Gastrocnemius medialis (tissue), 4 donors: ENCODE results near the gene UTF1.

Source experiments
- POLR2A ChIP-seq, 2 donors: fragments of 450-650 bp; IDR thresholded peaks; one replicate each; pipeline ENCODE4 v1.6.1; 2017; ENCODE audit warnings: antibody characterized with exemption in 2 of 2, mild to moderate bottlenecking in 2 of 2, moderate library complexity in 2 of 2
- TF ChIP-seq, protein P1 (sequence below), 5 experiments: fragments of 450-650 bp in 3 of 5; fragments of 200-600 bp in 2 of 5; sonication (generic) in 2 of 5; IDR thresholded peaks in 4 of 5; conservative IDR thresholded peaks in 1 of 5; 1 replicate in 4 of 5; 2 replicates in 1 of 5; pipeline ENCODE4 v1.5.1; 2016 to 2019; ENCODE audit warnings: antibody characterized with exemption in 5 of 5, mild to moderate bottlenecking in 3 of 5, moderate library complexity in 3 of 5

- TF ChIP-seq POLR2A (IDR thresholded peaks at IDR 0.05) = no peak
- TF ChIP-seq, protein P1, sequence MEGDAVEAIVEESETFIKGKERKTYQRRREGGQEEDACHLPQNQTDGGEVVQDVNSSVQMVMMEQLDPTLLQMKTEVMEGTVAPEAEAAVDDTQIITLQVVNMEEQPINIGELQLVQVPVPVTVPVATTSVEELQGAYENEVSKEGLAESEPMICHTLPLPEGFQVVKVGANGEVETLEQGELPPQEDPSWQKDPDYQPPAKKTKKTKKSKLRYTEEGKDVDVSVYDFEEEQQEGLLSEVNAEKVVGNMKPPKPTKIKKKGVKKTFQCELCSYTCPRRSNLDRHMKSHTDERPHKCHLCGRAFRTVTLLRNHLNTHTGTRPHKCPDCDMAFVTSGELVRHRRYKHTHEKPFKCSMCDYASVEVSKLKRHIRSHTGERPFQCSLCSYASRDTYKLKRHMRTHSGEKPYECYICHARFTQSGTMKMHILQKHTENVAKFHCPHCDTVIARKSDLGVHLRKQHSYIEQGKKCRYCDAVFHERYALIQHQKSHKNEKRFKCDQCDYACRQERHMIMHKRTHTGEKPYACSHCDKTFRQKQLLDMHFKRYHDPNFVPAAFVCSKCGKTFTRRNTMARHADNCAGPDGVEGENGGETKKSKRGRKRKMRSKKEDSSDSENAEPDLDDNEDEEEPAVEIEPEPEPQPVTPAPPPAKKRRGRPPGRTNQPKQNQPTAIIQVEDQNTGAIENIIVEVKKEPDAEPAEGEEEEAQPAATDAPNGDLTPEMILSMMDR (IDR thresholded peaks at IDR 0.05 in 4 of 5, conservative IDR thresholded peaks at IDR 0.05 in 1 of 5) = no peak
Observed at GRCh38 chr10:133190225-133190624, 39.8 kb upstream of the UTF1 start.
